HG02678 (cell line): ENCODE data around the gene SEMA7A.
A peak's percentile ranks its signal among the peaks of the same experiment; 100 is the strongest.

ENCODE experiments used
- ATAC-seq: cut with Tn5 transposase; IDR thresholded peaks from one replicate; pipeline ENCODE4 v1.9.1; 2021; ENCODE audit warnings: mild to moderate bottlenecking, moderate library complexity; ENCODE audit not compliant: unreplicated experiment

The SEMA7A gene

GRCh38 chr15:74453925-74454763 is 20.4 kb upstream of the SEMA7A start:
- ATAC-seq: no peak

GRCh38 chr15:74451861-74452835 is 18.4 kb upstream of the SEMA7A start:
- ATAC-seq: no peak

DNA sequence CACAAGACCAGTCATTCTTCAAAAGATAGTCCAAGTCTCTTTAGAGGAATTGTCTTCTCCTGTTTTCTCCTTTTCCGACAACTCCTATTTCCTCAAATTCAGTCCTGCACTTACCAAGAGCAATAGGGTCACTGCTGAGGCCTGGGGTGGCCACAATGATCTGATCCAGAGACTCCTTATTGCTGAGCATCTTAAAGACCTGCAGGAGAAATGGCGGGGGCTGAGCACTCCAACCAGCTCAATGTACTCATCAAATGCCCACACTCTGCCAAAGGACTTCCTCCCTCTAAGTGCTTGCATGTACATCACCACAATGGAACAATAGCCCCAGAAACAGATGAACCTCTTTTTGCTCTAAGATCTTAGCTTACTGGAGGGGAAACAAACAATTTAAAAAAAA is 17.6 kb upstream of the SEMA7A start:
- ATAC-seq: no peak

GRCh38 chr15:74449643-74450205 is 16.0 kb upstream of the SEMA7A start:
- no peak for ATAC-seq

DNA sequence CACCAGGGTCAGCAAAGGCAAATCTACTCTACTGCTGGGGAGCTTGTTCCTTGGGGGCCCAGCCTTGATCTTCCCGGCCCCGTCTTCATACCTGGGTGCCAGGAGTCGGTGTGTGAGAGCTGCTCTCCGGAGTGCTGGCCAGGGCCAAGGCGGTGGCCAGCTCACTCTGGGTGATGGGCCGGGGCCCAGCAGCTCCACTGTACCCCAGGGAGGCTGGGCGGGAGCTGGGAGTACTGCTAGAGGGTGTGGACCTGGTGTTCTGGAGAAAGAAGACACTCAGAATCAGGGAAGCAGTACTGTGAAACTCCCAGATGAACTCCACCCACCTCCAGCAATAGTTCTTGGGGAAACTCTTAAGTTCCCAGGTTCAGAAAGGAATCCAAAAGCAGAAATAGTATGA is 15.3 kb upstream of the SEMA7A start:
- no peak for ATAC-seq

DNA sequence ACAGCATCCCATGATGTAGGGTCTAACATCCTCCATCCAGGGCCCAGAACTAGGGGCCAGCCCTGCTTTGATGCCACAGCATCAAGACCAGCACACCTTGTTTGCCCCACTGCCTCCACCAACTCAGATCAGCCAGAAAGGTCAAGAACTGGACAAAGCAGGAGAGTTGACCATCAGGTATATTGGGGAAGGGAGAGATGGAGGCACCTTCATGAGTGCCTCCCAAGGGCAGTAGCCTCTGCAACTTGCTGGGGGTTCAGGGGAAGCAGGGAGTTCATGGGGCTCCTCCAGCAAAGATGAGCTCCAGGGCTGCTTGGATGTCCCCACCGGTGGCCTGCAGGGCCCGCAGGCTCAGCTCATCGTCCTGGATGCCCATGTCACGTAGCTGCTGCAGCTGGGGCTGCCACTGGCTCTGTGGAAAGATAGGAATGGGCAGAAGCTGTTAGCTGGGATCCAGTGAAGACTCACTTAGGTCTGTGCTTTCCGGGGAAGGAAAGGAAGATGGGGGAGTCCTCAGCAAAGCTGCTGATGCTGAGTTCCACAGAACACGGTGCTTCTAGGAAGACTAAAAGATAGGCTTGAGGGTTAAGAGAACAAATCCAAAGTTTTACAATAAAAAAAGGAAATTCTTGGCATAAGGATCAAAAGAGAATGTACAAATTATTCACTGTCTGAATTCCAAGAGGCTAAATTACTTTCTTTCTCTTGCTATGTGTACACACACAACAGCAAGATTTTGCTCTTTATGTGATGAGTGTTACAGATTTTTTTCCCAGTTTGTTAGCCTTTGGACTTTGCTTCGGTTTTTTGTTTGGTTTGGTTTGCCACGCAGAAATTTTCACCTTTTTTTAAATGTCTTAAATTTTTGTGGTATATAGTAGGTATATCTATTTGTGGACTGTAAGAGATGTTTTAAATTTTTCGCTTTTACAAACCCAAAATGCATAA is 12.3 kb upstream of the SEMA7A start:
- no peak for ATAC-seq

DNA sequence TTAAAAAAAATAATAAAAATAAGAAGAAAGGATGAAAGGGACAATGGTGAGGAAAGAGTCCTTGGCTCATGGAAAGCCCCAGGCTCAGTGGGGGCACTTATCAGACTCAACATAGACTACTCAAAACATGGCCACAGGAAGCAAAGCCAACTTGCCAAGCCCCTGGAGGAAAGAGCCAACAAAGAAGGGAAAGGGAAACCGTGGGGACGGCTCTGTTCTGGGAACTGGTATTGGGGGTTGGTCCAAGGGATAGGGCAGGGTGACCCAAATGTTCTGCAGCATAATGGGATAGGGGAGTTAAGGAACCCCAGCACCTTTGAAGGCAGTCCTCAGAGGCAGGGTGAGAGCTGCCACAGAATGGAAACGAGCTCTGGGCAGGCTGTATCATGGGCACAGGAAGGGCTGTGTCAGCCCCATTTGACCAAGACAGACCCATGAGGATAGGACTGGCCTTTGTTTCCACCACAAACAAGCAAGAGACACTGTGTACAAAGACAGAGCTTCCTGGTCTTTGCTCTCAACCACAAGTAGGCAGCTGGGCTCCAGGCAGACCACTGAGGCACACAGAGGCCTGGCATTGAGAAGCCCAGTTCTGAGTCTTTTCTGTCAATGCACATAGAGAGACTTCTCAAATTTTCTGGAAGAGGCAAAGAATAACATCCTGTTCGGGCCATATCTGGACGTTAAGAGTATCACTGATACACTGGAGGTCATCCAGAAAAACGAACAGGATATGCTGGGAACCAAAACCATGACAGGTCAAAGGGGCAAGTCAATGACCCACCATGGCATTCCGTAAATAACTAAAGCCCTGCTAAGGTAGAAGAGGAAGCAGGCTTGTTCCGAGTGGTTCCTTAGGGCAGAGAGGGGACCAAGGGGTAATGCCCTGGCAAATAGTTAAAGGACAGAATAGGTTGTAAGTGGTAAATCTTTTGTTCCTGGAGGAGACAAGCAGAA is 10.6 kb upstream of the SEMA7A start:
- no peak for ATAC-seq

GRCh38 chr15:74443100-74443909 is 9.5 kb upstream of the SEMA7A start:
- no peak for ATAC-seq

- no peak for ATAC-seq
Measured at GRCh38 chr15:74442604-74443003, 8.8 kb upstream of the SEMA7A start.

DNA sequence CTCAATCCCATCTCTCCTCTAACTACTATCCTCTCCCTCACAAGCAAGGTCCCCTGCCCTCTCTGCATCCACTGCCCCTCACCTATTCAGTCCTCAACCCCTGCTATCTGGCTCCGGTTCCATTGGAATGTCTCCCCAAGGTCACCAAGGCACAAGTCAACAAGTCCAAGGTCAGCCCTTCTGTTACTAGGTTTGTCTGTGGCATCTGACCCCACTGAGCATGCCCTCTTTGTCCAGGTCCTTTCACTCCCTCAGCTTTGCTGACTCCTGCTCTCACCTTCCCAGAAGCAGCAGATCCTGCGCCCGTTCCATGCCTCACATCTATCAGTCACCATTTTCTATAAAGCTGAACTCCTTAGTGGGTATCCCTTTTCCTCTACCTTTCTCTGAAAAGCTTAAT is 8.3 kb upstream of the SEMA7A start:
- no peak for ATAC-seq

DNA sequence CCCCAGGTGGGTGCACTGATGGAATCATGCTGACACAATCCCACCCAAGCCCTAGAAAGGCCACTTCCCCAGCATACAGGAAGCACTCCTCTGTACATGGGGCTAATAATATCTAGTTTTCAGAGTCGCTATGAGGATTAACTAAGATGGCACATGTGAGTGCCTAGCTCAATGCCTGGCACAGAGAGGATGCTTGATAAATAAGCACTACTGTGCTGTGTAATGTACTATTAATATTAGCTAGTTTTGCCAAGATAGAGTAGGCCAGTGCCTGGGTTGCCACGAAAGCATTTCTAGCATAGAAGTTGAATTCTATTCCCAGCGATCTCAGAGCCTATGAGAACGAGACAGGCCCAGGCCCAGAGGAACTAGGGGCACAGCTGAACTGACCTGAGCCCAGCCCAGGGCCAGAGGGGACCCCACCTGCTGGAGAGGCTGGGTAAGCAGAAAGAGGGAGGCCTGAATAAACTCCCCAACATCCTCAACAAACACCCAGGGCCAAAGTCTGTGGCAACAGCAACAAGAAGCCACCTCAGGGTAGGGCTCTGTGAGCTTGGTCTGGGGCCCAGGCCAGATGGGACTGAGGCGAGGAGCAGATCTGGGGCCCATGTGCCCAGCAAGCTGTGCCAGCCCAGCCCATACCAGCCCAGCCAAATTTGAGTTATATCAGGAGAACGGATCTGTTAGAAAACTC is 7.6 kb upstream of the SEMA7A start:
- no peak for ATAC-seq

DNA sequence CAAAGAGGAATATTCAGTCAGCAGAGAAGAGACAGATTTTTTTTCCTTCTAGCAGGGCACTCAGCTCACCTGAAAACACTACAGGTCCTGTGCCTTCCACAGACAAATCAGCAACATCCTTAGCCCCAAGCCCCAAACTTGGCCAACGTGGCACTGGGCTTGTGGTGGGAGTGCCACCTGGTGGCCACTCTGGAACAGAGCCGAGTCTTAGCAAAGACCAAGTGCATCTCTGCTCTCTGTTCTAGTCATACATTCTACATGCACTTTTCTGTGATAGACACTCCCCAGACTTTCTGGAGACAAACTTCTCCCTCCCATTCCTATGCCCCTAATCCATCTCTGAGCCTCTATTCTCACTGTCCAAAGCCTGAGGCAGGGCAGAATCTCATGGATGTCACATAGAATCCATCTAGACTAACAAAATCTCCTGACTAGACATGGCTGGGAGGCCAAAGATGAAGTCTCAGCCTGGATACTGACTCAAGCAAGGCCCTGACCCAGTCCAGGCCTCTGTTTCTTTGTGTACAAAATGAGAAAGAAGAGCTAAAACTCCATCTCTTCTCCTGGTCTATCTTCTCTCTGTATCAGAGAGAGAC is 5.1 kb upstream of the SEMA7A start:
- no peak for ATAC-seq

DNA sequence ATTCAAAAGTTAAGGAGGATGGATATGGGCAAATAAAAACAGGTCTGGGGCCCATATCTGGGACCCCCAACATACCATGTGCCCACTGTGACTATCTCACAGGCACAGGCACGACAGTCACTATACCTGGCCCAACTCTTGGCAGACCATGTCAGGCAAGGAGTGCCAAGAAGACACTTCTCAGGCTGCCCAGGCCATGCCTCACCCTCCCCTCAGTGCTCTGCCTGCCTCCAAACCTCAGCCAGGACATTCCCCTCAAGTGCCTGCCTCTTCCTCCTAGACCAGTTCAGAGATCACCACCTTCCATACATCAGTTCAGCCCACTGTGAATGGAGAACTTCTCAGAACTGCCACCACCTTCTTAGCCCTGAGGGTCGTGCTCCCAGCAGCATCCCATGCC is 4.4 kb upstream of the SEMA7A start:
- no peak for ATAC-seq

GRCh38 chr15:74434263-74435136 is 742 bp upstream of the SEMA7A start:
- no peak for ATAC-seq

GRCh38 chr15:74432968-74433591 is 678 bp downstream of the SEMA7A start:
- ATAC-seq: peak; percentile 11
